ENCODE data around the gene GABRG3.

The GABRG3 gene

DNA sequence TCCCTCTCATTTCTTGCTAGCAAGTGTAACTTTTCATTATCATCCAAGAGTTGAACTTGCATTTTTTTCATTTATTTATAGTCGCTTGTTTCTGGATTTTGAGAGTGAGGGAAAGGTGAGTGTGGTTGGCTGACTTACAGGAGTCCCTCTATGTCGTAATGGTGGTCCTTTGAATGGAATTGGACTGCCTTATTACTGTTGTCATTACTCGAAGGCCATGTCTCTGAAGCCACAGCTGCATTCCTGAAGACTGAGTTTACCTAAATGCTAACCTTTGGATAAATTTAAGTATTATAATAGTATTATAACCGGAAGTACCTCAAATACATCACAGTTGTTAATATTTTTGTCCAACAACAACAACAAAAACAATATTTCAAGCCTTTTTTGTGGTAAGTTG is 488.9 kb downstream of the GABRG3 start:
- no peak for DNase-seq

DNA sequence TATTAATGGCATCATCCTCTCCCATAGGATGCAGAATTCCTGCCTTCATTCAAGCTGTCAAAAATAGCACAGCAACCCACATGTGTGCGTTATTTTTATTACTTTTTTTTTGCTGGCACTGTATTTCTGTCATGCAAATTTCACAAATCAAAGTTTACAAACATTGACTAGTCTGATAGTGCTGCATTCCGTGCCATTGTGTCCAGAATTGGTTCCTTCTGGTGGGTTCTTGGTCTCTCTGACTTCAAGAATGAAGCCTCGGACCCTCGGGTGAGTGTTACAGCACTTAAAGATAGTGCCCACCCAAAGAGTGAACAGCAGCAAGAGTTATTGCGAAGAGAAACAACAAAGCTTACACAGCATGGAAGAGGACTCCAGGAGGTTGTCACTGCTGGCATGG is 490.2 kb downstream of the GABRG3 start:
- DNase-seq: no peak

DNA sequence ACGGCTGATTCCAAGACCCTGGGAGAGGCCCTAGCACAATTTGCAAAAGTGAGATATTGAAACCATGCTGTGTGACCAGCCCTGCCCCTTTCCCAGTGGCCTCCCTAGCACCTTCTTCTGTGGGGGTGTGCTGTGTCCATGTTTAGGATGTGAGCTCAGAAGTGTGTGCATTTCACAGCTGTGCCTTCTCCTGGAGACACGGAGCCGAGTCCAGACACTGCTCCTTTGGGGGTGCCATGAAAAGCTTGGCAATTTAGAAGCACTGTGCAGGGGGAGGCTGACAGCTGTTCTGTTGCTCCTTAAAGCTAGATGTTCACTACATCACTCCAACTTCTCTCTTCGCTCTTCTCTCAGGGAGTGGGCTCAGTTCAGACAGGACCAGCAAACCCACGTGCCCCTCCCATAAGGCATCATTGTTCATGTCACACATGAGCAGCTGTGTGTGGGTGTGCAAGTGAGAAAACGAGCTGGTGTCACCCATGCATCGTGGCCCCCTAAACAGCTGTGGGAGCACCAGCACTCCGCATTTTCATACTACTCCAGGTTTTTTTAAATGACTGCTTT is 492.6 kb downstream of the GABRG3 start:
- peak in 1 of 56 donors; percentile 32 for DNase-seq

DNA sequence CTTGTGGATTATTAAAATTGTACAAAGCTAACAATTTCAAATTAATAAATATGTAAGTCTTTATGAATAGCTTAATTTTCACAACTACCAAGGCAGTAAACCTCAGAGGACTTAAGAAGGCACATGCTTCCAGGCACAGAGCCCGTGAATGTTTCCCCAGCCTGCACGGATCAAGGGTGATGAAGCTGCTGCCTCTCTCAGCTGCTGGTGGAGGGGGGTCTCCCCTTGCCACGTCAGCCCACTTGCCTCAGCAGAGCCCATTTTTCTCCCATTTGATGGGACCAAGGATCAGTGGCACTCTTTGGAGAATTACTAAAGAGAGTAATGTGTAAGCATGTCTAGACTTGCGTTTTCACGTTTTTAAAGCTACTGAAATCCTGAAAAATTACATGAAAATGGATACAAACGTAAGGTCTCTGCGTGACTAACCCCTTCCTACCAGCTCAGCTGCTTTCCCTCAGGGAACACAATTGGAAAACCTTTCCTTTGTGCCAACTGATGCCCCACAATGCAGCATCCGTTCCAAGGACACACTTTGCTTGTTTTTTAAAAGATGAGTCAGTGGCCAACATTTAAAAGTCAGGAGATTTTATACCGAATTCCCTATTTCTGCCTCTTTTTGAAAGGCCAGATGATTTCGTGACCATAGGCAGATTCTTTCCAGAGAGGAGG is 494.1 kb downstream of the GABRG3 start:
- DNase-seq: no peak

DNA sequence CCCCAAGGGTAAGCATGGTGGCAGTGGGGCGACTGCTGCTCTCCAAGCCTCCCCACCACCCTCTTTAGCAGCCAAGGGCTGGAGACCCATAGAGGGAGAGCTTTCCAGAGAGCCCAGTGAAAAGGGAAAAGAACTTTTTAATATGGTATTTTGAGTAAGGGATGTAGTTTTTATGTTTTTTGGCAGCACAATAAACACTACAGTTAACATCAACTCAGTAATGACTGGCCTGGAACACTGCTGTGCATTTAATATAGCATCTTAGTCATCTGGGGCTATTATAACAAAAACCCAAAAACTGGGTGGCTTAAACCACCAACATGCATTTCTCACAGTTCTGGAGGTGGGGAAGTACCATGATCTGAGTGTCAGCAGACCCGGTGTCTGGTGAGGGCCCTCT is 495.8 kb downstream of the GABRG3 start:
- no peak for DNase-seq

DNA sequence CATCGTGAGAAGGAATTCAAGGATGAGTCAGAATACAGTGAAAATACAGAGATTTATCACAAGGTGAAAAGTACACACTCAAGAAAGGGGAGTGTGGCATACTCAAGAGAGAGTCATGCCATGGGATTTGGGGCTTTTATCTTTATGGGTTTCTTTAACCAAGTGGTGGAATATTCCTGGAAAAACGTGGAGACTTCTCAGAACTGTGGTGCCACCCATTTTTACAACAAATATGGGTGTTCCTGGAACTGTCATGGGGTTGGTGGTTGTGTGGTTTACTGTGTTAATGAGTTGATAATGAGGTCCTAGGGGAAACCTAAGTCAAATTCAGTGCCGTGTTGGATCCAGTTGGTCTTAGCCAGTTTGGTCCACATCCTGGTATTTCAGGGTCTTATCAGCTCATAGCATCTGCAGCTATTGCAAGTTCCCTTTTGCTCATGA is 497.2 kb downstream of the GABRG3 start:
- DNase-seq: no peak

DNA sequence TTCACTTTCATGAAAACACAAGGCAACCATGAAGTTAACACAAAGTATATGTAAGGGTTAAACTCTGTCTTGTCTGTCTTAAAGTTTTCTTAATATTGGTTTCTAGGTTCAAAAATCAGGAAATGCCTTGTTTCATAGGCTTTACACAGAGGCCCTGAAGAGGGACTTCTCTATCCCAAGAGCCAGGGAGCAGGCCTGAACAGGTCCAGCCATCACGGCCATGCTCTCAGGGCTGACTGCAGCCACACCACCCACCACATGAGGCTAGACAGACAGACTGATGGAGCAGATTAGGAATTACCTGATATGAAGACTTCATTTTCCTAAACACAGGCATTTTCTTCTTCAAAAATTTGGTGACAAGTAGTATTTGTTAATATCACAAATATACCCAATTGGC is 502.9 kb downstream of the GABRG3 start:
- DNase-seq: no peak

DNA sequence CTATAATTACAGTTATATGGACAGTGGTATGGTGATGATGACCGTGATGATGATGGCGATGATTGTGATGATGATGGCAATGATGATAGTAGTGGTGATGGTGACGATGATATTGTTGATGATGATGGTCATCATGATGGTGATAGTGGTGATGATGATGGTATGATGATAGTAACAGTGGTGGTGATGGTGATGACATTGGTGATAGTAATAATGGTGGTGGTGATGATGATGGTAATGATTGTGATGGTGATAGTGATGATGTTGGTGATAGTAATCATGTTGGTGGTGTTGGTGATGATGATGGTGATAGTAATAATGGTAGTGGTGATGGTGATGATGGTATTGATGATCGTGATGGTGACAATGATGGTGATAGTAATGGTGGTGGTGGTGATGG is 504.4 kb downstream of the GABRG3 start:
- no peak for DNase-seq

DNA sequence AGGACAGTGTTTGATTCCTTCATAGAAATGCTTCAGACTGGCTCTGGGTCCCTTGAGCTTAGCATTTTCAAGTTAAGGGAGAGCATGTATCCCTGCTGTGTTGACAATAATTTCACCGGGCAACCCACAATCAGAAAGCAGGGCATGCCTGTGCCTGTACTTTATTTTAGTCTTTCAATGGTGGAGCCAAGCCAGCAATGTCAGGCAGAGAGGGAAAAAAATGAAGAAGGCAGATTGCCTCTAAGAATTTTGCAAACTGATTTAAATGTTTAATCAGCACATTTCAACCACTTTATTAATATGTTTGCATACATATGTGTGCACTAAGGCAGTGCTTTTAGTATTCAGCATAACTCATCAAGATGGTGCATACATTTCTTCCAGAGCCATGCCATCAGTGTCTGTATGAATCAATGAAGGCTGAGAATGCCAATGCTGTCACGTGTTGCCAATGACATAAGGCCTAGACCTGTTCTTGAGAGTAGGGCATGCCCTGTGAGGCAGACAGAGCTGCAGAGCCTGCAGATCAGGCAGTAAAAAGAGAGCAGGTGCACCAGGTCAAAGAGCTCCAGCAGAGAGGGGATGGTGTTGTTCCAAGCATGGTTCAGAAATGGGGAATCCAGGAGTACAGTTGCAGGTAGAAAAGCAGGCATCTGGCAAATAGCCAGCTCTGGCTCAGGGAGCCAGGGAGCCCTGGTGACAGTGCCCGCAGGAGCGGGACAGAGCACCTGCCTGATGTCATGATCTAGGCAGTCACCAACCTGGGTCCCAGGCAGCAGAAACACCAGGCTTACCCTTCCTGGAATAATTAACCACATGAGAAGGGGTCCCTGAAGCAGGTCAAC is 508.5 kb downstream of the GABRG3 start:
- DNase-seq: no peak

DNA sequence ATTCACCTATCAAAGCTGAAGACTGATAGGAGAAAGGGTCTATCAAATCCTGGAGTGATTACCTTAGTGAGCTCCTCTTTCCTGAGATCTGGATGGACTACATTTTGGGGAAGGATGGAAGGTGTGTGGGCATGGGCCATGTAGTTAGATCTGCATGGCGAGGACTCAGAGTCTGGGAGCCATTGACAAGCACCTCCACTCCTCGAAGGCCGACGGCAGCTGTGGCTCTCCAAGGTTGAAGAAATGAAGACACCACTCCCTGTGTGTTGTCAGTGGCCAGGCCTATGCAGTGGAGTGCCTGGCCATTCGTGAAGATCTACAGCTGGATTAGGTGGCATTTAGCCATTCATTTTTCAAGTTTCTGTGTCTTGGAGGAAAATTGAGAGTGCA is 509.2 kb downstream of the GABRG3 start:
- DNase-seq: no peak

DNA sequence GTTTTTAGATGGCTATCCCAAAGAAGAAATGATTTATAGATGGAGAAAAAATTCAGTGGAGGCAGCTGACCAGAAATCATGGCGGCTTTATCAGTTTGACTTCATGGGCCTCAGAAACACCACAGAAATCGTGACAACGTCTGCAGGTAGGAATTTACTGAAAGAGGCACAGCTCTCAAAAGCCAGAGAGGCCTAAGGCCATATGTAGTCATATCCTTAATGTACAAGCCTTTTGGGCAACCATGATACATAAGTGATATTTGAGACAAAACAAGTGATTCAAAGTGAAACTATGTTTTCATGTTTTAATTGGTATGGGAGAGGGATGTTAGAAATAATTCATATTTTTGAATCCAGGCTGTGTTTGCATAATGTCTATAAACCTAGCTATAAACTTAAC is 509.7 kb downstream of the GABRG3 start:
- DNase-seq: no peak

DNA sequence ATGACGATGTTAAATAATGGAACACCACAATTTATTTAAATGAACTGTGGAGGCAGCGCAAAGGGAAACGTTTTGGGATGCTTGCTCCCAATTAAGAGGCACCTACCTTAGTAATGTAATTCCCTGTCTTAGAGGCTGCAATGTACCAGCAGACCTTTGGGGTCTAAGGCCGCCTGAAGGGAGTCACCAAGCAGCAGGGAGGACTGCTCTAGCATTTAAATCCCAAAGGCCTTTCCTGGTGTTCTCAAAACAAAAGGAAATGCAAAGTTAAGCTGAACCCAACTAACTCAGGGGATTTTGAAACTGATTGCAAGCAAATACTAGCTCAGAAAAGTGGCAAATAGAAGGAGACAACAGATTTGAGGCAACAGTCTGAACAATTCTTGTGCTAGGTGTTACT is 510.8 kb downstream of the GABRG3 start:
- no peak for DNase-seq

DNA sequence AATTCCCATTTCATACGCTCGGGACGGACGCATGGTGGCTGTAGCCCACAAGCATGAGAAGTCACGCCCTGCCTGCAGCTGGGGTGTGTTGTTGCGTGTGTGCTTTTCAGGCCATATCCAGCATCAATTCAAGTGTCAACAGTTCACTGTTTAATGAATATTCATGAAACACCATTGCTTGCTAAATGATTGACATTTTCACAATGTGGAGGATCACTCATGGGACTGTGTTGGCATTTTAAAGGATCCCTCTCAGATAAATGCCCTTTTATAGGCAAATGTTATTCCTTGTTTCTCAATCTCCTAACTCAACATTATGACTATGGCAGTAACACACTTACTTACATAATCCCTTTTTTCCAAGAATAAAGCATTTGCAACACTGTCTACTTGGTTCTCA is 511.3 kb downstream of the GABRG3 start:
- no peak for DNase-seq

DNA sequence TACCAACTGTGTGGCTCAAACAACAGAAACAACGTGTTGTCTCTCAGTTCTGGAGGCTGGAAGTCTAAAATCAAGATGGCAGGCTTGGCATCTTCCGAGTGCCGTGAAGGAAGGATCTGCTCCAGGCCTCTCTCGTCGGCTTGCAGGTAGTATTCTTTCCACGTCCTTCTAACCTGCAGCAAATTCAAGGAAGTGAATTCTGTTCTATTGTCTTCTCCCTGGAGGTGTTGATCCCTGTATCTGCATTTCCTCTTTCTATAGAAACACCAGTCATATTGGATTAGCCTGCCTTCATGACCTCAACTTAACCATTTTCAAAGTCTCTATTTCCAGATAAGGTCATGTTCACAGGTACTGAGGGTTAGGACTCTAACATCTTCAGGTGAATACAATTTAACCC is 512.1 kb downstream of the GABRG3 start:
- DNase-seq: no peak

DNA sequence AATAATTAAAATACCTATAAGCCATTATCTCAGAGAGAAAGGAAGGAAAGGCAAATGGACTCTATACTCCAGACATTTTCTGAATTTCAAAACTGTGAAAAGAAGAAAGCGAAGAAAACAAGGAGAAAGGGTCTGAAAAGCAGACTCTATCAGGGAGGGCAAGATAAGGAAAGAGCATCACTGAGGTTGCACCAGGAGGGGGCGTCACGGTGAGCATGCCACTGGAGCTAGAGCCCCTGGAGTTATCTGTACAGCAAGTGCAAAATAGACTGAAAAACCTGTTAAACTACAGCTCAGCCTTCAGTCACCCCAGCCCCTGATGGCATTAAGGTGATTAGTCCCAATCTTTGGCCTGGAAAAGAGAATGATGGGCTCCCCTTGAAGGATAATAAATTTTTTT is 514.3 kb downstream of the GABRG3 start:
- no peak for DNase-seq

DNA sequence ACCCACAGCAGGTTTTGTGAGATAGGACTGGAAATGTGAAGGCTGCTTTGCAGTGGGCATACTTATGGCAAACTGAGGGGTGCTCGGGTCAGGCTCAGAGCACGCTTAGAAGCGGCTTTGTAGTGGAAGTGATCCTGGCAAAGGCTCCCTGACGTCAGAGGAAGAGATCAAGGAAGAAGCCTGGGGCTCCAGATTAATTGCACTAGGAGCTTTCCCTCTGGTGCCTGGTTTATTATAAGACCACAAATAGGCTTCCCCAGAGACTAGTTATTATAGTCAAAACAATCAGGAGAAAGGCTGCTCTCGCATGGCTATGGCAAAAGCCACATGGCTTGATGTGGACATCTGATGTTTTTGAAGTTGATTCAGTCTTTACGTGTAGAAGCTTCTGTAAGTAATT is 515.1 kb downstream of the GABRG3 start:
- no peak for DNase-seq

DNA sequence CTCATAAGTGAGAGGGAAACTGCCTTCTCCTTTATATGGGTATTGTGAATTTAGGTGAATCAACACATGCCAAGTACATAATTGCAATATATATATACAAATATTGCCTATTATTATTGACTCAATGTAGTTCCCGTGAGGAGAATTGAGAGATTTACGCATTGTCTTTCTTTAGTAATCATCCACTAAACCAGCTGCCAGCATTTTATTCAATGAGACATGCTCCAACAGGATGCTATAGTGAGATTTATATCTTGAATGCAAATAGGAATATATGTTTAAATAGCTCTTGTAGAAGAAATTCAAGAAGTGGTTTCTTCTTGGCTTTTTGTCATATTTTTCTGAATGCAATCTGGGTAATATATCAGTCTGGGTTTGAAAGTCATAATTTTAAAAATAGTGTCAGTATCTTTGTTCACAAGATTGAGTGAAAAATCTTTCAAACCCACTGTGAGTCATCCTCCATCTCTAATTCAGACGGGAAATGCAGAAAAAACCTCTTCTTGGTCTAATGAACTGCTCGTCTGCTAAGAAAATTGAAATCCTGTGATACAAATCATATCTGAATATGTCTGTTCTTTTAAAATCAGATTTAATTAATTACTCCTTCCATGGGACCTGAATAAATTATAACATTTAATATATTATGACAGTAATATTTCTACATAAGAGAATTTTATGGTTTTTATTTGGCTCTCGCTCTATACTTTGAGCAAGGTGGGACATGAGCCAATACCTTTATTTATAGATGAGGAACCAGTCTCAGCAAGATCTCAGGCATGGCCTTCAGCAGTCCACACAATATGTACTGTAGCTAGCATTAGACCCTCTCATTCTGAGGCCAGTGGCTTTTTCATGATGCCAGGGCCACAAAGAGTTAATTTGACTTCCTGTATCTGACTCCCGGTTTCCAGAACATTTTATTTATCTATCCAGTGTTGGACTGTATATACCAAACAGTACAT is 516.0 kb downstream of the GABRG3 start:
- DNase-seq: no peak

DNA sequence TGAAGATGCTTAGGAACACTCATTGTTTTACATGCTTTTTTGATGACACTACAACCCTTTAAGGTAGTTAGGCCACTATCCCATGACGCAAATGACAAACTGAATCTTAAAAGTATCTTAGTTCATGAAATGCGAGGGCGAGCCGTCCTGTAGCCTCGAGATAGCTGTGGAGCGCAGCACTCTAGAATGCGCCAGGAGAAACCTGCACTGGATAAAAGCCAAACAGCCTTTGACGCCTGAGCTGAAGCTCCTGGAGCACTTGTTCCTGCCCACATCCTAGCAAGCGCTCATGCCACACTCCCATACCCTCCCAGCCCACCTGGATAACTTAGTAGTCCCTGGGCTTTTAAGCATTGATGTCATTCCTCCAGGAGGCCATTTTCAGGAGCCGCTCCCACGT is 516.9 kb downstream of the GABRG3 start:
- no peak for DNase-seq

DNA sequence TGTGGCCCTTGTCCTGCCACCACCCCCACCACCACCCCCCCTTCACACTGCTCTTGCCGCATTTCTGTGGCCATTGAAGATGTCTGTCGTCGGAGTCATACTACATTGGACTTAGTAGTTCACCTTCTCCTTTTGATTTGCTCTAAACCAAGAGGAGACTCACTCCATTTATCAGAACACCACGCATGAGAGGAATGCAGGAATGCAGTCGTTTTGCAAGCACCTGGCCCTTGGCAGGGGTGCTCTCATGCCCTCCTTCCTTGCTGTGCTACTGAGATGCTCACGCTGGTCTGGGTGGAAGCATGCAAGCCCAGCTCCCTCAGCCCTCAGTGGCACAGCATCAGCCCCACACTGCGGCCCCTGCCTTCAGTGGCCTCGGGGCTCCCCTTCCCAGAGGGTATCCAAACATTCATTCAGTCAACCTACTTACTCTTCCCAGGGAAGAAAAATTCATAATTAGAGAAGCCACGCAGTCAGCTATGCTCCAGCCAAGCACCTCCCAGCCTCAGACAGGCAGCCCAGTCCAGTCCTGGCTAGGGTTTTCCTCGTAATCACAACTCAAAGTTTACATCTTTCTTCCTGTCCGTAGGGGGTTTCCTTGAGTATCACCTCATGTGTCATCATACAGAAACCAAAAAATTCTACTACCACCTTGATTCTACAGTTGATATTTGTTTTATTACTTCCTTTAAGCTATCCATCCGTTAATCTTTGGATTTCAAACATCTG is 520.0 kb downstream of the GABRG3 start:
- DNase-seq: no peak

DNA sequence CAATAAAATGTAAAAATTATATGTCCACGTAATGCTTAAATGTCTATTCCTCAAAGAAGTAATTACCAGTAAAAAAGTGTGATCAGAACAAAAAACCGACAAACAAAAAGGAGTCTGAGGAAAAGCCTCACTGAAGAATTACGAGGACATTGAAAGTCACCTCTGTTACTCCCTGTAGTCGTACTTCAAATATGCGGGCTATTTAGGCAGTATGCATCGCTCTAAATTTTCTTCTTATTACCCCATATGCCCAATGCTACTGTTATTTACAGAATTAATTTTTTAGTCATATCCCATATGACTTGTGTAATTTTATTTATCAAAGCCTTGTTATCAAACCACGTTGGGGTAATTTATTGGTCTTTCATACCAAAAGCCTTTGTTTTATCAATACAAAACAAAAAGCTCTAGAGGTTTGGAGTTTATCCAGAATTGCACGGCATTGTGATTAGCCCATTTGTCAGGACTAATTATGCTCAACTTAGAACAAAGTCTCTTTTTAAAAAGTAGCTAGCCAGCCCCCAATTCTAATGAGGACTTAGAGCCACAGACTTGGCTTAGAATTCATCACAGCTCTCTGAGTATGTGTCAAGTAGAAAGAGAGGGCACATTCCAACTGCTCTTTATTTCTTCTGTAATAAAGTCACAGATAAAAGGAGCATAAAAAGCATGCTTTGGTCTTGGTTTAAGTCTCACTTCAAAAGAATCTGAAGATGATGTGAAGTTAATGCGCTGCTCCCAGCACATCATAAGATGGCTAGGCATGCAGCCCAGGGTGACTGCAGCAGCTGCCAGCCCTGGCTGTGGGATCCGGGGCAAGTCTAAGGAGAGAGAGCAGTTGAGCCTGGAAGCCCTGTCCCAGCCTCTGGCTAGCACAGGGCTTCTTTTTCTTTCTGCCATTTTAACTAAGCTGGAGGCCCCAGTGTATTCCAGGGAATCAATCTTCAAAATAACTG is 521.0 kb downstream of the GABRG3 start:
- DNase-seq: peak in 48 of 56 donors; percentile 9 to 84 (median 50)

Measured in amygdala (tissue), 56 donors.